HG02763 (cell line): ENCODE measurements around the gene ZNF471.

ENCODE experiments used
- ATAC-seq: cut with Tn5 transposase; IDR thresholded peaks from one replicate; pipeline ENCODE4 v1.9.1; 2021; ENCODE audit warnings: mild to moderate bottlenecking, moderate library complexity; ENCODE audit not compliant: unreplicated experiment

ZNF471 gene

GRCh38 chr19:56507446-56508289 lies at the start of gene ZNF471:
Gene ZNF471 (plus strand): TSS chr19:56507855. CDS start chr19:56511572, 3,717 bp downstream.
- ATAC-seq = no peak

- no peak for ATAC-seq
These were observed 33.3 kb upstream of the ZNF471 start for GRCh38 chr19:56474308-56474707.

GRCh38 chr19:56476093-56476492 lies 31.6 kb upstream of the ZNF471 start:
- no peak for ATAC-seq

- no peak for ATAC-seq
These were observed 30.8 kb upstream of the ZNF471 start, which contains the start of gene ZNF667 for GRCh38 chr19:56476651-56477428. Gene ZNF667 (minus strand): TSS chr19:56477345. CDS start chr19:56462370, 14,975 bp downstream.

- no peak for ATAC-seq
These were observed 30.0 kb upstream of the ZNF471 start for GRCh38 chr19:56477429-56478338.

GRCh38 chr19:56491399-56491798 lies 16.3 kb upstream of the ZNF471 start:
- ATAC-seq = no peak

- no peak for ATAC-seq
These were observed 3.1 kb upstream of the ZNF471 start for GRCh38 chr19:56504581-56504980.

- ATAC-seq = no peak
These were observed 679 bp downstream of the ZNF471 start for GRCh38 chr19:56508290-56508778.

GRCh38 chr19:56525214-56525860 lies 17.7 kb downstream of the ZNF471 start:
- no peak for ATAC-seq

GRCh38 chr19:56537442-56537841 lies 29.8 kb downstream of the ZNF471 start:
- no peak for ATAC-seq

- peak; percentile 69 for ATAC-seq
These were observed 30.7 kb downstream of the ZNF471 start for GRCh38 chr19:56538254-56538760.

- ATAC-seq = peak; percentile 38
These were observed 31.2 kb downstream of the ZNF471 start, which contains the start of gene ZFP28 for GRCh38 chr19:56538761-56539263. Gene ZFP28 (plus strand): TSS chr19:56538948. CDS start chr19:56539019, 71 bp downstream.

- no peak for ATAC-seq
These were observed 36.1 kb downstream of the ZNF471 start for GRCh38 chr19:56543776-56544175.

- ATAC-seq = no peak
These were observed 39.9 kb downstream of the ZNF471 start for GRCh38 chr19:56547535-56547934.

- no peak for ATAC-seq
These were observed 46.7 kb downstream of the ZNF471 start for GRCh38 chr19:56554272-56554869.

GRCh38 chr19:56562766-56563165 lies 55.1 kb downstream of the ZNF471 start:
- ATAC-seq = no peak

GRCh38 chr19:56566904-56567273 lies 59.2 kb downstream of the ZNF471 start:
- ATAC-seq = peak; percentile 31

GRCh38 chr19:56567274-56568120 lies 59.8 kb downstream of the ZNF471 start, which contains the start of gene ZNF470:
Gene ZNF470 (plus strand): TSS chr19:56567468. CDS start chr19:56570312, 2,844 bp downstream.
- ATAC-seq = peak; percentile 97
